Stimulated activated CD8-positive, alpha-beta memory T cell treated with anti-CD3 and anti-CD28 coated beads, Interleukin-12 subunit alpha, Interleukin-12 subunit beta, amount 100 ng/mL, for 24 hours (primary cell): ENCODE measurements around the gene ECEL1.

Experiments
- DNase-seq: peaks from one replicate; pipeline ENCODE4 v3.0.0-alpha.2; 2020; ENCODE audit errors: extremely low read depth

ECEL1 gene

GRCh38 chr2:232483923-232484627, 3.6 kb downstream of the ECEL1 start:
- no peak for DNase-seq

GRCh38 chr2:232483311-232483922, 4.2 kb downstream of the ECEL1 start:
- DNase-seq, result no peak

GRCh38 chr2:232482301-232483238, 5.1 kb downstream of the ECEL1 start:
- no peak for DNase-seq

GRCh38 chr2:232481322-232482140, 6.1 kb downstream of the ECEL1 start:
- no peak for DNase-seq

GRCh38 chr2:232480201-232481190, 7.1 kb downstream of the ECEL1 start:
- no peak for DNase-seq

GRCh38 chr2:232479341-232480200, 8.1 kb downstream of the ECEL1 start:
- DNase-seq, result no peak

GRCh38 chr2:232478571-232479340, 8.9 kb downstream of the ECEL1 start:
- no peak for DNase-seq

- DNase-seq, result no peak
These were observed 9.7 kb downstream of the ECEL1 start for GRCh38 chr2:232477751-232478510.

- DNase-seq, result no peak
These were observed 10.8 kb downstream of the ECEL1 start for GRCh38 chr2:232476791-232477190.

GRCh38 chr2:232476045-232476444, 11.6 kb downstream of the ECEL1 start:
- no peak for DNase-seq

- DNase-seq, result no peak
These were observed 14.2 kb downstream of the ECEL1 start for GRCh38 chr2:232473467-232473890.

GRCh38 chr2:232466221-232466620, 21.4 kb downstream of the ECEL1 start:
- no peak for DNase-seq

- no peak for DNase-seq
These were observed 22.6 kb downstream of the ECEL1 start for GRCh38 chr2:232465061-232465460.

GRCh38 chr2:232464544-232464885, 23.1 kb downstream of the ECEL1 start:
- DNase-seq, result no peak

- DNase-seq, result no peak
These were observed 23.7 kb downstream of the ECEL1 start for GRCh38 chr2:232463701-232464543.

- DNase-seq, result no peak
These were observed 27.5 kb downstream of the ECEL1 start for GRCh38 chr2:232460171-232460570.

- DNase-seq, result no peak
These were observed 28.1 kb downstream of the ECEL1 start for GRCh38 chr2:232459419-232460035.
